Measurements from ENCODE around the gene TSEN15. TPM values are rescaled to one million over a fixed set of nuclear protein-coding genes. Genes with fewer than 3 reads are reported as not detected.
A peak's percentile ranks its signal among the peaks of the same experiment; 100 is the strongest.

The TSEN15 gene
- total and polyA plus RNA-seq, 10 of the 15 experiments (the other 5 are each of a cell fraction or from before 2014, with no cell fraction given) = 21.1 to 136 (median 70.2) TPM

DNA sequence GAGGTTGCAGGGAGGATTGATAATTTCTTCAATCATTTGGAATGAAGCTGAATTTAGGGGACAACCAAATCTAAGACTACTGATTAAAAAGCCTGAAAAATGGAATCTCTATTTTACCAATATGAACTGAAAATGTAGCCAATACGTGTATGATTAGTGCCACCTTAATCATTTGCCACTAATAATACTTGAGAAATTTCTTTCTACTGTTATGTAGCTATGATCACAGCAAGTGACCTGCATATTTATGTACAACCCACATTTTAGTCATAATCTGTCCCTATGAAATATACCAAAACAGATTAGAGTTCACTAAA, 20.5 kb upstream of the TSEN15 start (continued):
- TF ChIP-seq, protein P1, sequence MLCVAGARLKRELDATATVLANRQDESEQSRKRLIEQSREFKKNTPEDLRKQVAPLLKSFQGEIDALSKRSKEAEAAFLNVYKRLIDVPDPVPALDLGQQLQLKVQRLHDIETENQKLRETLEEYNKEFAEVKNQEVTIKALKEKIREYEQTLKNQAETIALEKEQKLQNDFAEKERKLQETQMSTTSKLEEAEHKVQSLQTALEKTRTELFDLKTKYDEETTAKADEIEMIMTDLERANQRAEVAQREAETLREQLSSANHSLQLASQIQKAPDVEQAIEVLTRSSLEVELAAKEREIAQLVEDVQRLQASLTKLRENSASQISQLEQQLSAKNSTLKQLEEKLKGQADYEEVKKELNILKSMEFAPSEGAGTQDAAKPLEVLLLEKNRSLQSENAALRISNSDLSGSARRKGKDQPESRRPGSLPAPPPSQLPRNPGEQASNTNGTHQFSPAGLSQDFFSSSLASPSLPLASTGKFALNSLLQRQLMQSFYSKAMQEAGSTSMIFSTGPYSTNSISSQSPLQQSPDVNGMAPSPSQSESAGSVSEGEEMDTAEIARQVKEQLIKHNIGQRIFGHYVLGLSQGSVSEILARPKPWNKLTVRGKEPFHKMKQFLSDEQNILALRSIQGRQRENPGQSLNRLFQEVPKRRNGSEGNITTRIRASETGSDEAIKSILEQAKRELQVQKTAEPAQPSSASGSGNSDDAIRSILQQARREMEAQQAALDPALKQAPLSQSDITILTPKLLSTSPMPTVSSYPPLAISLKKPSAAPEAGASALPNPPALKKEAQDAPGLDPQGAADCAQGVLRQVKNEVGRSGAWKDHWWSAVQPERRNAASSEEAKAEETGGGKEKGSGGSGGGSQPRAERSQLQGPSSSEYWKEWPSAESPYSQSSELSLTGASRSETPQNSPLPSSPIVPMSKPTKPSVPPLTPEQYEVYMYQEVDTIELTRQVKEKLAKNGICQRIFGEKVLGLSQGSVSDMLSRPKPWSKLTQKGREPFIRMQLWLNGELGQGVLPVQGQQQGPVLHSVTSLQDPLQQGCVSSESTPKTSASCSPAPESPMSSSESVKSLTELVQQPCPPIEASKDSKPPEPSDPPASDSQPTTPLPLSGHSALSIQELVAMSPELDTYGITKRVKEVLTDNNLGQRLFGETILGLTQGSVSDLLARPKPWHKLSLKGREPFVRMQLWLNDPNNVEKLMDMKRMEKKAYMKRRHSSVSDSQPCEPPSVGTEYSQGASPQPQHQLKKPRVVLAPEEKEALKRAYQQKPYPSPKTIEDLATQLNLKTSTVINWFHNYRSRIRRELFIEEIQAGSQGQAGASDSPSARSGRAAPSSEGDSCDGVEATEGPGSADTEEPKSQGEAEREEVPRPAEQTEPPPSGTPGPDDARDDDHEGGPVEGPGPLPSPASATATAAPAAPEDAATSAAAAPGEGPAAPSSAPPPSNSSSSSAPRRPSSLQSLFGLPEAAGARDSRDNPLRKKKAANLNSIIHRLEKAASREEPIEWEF (IDR thresholded peaks at IDR 0.05; ENCODE audit: insufficient replicate concordance, low read depth, low read length) = no peak

DNA sequence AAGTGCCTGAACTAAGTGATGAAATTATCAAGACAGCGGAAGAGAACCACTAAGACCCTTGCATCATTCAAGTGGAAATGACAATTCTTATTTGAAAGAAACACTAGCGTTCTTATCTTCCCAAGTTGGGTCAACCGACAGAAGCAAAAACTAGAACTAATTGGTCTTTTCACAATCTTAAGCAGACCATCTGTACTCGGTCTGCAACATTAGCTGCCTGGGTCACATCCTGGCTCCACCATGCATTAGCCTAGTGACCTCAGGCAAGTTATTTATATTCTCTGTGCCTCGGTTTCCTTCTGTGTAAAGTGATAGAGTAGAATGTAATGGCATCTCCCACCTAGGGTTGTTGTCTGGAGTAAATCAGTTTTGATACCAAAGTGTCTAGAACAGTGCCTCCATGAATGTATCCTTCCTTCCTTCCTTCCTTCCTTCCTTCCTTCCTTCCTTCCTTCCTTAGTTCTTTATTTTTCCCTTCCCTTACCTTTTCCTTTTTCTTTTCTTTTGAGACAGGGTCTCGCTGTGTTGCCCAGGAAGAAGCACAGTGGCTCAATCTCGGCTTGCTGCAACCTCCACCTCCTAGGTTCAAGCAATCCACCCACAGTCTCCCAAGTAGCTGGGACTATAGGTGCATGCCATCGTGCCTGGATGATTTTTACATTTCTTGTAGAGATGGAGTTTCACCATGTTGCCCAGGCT, 20.0 kb upstream of the TSEN15 start:
- Histone ChIP-seq H3K4me3 (no peak overlapping the region), H4K20me1 (ENCODE audit: control insufficient read depth, insufficient read depth) (no peaks in the 10 kb centered on the region), H3K79me2 (ENCODE audit: control insufficient read depth, insufficient read depth, low read length) (no peaks in the 10 kb centered on the region), H3K27me3 (replicated peaks in 1 of 2; ENCODE audit: control insufficient read depth in 2 of 2, insufficient read depth in 2 of 2, low read length in 1 of 2) (peaks cover 7 to 31% of the 10 kb centered on the region in 2 experiments), H3K36me3 (ENCODE audit: control insufficient read depth in 2 of 2, insufficient read depth in 2 of 2, low read length in 1 of 2) (no peaks in the 10 kb centered on the region), H3K9ac (ENCODE audit: control insufficient read depth, insufficient read depth, low read length) (no peak overlapping the region), H3K4me1 (ENCODE audit: control insufficient read depth, insufficient read depth, low read length) (peaks cover 3% of the 10 kb centered on the region), H3K4me2 (ENCODE audit: control insufficient read depth, insufficient read depth) (no peak overlapping the region), H3K27ac (ENCODE audit: control insufficient read depth, insufficient read depth) (no peak overlapping the region), H2AFZ (ENCODE audit: control insufficient read depth, low read depth, low read length) (no peak overlapping the region), H3K9me3 (replicated peaks; ENCODE audit: control insufficient read depth, insufficient read depth, low read length) (no peaks in the 10 kb centered on the region)
- in situ Hi-C loops (cut with MboI) (no loop called here), intact Hi-C loops (cut with micrococcal nuclease; ENCODE audit: unreplicated experiment) (no loop called here)
- no peak for ATAC-seq
- ChIA-PET CTCF (interaction anchor here (0.7 kb wide), 1 partner anchor 12 kb away, joined by 3 read pairs; no protein-coding TSS in a partner anchor), RAD21 (ENCODE audit: unreplicated experiment) (no interaction called here), POLR2A (interaction anchor here (1.1 kb wide), 1 partner anchor 12 kb away, joined by 3 read pairs; no protein-coding TSS in a partner anchor), SMC1A (ENCODE audit: uncharacterized antibody, unreplicated experiment) (interaction anchor here (0.8 to 2.0 kb wide), 8 partner anchors 8 to 293 kb away, joined by 3 to 5 read pairs (median 3); no protein-coding TSS in a partner anchor)
- DNase-seq (ENCODE audit: low read depth, low spot score) = no peak
- FAIRE-seq = no peak
- 17% methylated on average over 8 of the region's 8 CpGs for WGBS (ENCODE audit: insufficient coverage, insufficient replicate concordance, low lambda C conversion rate, missing lambda C conversion rate)
- no TSS peak for BruUV-seq (replicated peaks)
- TF ChIP-seq NBN (IDR thresholded peaks at IDR 0.05) (no peak), MEF2A (IDR thresholded peaks at IDR 0.05; ENCODE audit: insufficient read depth, low read depth, low read length) (no peak), ZSCAN29 (IDR thresholded peaks at IDR 0.05) (no peak), RB1 (IDR thresholded peaks at IDR 0.05; ENCODE audit: borderline replicate concordance) (no peak), IKZF1 (conservative IDR thresholded peaks at IDR 0.05) (no peak), ETV6 (conservative IDR thresholded peaks at IDR 0.05 in 1 of 2, IDR thresholded peaks at IDR 0.05 in 1 of 2; ENCODE audit: borderline replicate concordance in 1 of 2, low read depth in 1 of 2) (0 out of 4 replicates have a peak, but pooled peaks of 1 of the 2 experiments have one; percentile 20), KAT2A (conservative IDR thresholded peaks at IDR 0.05; ENCODE audit: control insufficient read depth, low read depth, low read length) (no peak)
- TF ChIP-seq, protein P2, sequence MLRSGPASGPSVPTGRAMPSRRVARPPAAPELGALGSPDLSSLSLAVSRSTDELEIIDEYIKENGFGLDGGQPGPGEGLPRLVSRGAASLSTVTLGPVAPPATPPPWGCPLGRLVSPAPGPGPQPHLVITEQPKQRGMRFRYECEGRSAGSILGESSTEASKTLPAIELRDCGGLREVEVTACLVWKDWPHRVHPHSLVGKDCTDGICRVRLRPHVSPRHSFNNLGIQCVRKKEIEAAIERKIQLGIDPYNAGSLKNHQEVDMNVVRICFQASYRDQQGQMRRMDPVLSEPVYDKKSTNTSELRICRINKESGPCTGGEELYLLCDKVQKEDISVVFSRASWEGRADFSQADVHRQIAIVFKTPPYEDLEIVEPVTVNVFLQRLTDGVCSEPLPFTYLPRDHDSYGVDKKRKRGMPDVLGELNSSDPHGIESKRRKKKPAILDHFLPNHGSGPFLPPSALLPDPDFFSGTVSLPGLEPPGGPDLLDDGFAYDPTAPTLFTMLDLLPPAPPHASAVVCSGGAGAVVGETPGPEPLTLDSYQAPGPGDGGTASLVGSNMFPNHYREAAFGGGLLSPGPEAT (IDR thresholded peaks at IDR 0.05; ENCODE audit: low read depth) = no peak
- TF ChIP-seq, protein P3, sequence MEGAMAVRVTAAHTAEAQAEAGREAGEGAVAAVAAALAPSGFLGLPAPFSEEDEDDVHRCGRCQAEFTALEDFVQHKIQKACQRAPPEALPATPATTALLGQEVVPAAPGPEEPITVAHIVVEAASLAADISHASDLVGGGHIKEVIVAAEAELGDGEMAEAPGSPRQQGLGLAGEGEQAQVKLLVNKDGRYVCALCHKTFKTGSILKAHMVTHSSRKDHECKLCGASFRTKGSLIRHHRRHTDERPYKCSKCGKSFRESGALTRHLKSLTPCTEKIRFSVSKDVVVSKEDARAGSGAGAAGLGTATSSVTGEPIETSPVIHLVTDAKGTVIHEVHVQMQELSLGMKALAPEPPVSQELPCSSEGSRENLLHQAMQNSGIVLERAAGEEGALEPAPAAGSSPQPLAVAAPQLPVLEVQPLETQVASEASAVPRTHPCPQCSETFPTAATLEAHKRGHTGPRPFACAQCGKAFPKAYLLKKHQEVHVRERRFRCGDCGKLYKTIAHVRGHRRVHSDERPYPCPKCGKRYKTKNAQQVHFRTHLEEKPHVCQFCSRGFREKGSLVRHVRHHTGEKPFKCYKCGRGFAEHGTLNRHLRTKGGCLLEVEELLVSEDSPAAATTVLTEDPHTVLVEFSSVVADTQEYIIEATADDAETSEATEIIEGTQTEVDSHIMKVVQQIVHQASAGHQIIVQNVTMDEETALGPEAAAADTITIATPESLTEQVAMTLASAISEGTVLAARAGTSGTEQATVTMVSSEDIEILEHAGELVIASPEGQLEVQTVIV (IDR thresholded peaks at IDR 0.05; ENCODE audit: borderline replicate concordance, partially characterized antibody) = no peak
